Stimulated activated CD4-positive, alpha-beta T cell treated with anti-CD3 and anti-CD28 coated beads, TNF-alpha, amount 100 ng/mL, for 48 hours (primary cell): ENCODE results near the gene LRP1B.
"Not testable (repeated sequence)": the region's sequence is repeated elsewhere in the genome, so short reads cannot be mapped to it uniquely, and the experiment has no call there.

ENCODE experiments used
- DNase-seq, 3 donors: peaks; one replicate each; pipeline ENCODE4 v3.0.0-alpha.2; 2020; ENCODE audit warnings: low read depth in 3 of 3

Gene LRP1B

DNA sequence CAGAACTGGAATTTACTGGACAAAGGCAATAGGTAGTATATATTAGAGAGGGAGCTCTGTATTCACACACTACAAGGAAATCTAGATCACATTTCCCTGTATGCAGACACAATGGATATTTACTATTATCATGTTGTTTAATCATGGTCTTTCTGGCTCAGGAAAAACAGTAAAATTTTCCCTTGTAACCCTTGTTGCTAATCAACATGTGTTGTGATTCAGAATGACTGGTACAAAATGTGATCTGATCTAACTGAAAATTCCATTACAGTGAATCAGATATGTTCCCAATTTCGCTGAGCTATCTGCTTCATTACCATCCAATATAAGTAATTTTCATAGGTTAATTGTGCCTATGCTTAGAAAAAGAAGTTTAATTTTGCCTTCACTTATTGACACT, 1109.7 kb downstream of the LRP1B start:
- no peak for DNase-seq

DNA sequence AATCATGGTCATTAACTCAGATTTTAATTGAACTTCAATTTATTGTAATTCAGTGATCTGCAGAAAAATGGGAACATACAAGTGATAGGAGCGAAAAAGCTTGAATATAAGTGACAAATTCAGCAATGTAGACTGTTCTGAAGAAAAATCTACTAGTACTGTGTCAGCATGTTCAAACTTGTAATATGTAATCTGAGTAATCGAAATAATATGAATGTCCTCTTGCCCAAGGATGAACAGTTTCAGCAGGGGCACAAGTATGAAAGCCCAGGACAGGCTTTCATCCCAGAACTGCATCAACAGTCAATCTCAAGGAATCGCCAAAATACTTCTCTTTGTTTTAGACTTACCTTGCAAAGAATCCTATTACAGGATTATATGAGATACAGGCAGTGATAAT, 1110.5 kb downstream of the LRP1B start:
- DNase-seq, result no peak

DNA sequence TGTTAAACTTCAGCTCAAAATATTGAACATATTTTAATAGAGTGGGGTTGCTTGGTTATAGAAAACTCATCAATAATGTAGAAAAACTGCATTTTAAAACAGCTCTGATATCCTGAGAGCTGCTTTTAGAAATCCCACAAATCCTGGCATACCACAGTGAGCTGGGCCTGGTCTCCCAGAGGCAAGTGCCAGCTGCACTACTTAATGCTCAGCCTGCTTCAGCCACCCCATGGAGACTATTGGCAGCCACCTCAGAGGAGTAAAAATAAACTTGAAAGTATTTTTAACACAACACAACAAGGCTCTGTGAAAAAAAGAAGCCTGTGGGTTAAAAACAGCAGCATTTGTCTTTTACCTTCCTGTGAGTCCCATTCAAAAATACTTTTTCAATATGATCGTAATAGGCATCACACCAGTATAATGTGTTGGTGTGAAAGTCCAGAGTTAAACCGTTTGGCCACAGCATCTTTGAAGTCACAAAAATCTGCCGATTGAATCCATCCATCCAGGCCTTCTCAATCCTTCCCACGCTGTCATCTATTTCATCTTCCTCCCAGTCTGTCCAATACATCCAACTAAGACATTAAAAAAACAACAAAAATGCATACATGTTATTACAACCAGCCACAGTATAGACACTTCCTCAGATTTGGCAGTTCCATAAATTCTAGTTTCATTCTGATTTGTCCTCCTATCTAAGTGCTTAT, 1115.3 kb downstream of the LRP1B start:
- DNase-seq, result no peak

DNA sequence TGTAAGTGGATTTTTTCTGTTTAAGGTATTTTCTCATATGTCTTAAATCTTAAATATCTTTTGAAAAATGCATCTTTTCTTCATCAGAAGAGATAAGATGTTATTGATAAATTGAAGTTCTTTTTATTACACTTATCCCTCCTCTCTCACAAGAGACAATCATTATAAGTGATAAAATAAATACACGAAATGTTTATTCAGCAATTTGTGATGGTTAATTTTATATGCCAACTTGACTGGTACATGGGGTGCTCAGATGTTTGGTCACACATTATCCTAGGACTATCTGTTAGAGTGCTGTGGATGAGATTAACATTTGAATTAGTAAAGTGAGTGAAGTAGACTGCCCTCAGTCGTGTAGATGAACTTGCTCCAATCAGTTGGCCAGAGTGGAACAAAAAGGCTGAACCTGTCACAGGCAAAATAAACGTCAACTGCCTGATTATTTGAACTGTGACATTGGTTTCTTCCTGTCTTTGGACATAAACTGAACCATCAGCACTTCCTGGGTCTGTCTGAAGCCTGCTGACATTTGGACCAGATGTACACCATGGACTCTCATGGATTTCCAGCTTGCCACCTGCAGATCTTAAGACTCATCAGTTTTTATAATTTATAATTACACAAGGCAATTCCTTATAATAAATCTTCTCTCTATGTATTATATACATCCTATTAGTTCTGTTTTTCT, 1126.7 kb downstream of the LRP1B start:
- DNase-seq, result no peak

DNA sequence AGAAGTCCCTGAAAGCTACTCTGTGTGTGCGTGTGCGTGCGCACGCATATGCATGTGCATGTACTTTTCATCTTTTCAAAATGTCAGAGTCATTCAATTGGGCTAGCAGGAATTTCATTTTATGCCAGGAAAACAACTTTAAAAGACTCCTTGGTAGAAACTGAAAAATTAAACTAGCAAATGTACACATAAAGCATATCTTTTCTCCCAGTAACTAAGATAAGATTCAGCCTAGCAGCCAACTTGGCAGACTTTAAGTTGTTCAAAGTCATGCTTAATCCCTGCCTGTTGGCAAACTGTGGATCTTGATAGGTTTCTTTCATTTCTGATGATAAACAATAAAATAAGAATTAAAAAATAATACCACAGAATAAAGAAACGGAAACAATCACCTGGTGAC, 1129.1 kb downstream of the LRP1B start:
- no peak for DNase-seq

DNA sequence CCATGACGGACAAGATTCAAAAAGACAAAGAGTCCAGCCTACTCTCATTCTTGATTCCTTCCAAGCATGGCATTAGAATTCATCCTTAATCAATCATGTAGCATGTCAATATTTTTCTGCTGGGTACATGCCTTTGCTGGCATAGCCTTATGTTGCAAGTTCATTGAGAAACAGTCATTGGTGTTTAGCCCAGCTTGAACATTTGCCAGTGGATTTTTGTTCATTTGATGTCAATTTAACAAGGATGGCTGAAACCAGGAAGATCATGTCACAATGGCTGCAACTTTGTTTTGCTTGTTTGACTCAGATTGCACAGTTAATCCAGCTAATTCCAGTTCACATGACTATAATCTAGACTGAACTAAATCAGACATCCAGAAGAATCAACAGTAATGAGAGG, 1132.2 kb downstream of the LRP1B start:
- DNase-seq, result no peak

DNA sequence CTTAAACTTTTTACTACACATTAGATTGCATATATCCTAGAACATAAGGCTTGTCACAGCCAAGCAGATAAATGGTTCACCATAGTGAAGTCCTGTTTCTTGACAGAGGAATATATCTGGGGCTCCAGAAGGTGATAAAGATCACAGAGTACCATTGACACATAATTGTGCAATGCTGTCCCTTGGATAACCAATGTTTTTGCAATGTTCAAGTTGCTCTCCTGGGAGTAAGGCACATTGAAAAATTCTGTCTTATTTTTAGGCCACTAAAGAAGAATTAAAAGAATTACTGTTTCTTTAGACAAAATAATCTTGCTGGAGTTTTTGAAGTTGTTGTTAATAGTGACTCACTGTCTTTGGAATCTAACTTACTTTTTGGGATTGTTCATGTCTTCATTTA, 1132.8 kb downstream of the LRP1B start:
- DNase-seq, result no peak

DNA sequence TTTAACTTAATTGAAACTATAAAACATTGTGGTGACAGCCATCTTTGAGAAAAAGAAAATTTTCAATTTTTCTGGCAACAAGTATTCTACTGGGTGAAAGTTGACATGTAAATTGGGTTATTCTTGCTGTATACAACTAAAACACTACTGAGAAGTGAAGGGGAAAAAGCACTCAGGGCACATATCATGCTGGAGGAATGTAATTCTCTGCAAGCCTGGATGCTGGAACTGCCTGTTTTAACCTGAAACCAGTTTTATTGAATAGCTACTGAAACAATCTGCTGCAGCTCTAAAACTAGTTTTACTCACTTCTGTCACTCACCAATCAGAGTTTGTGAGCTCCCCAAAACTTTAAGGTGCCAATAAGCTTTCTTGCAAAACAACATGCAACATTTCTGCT, 1136.0 kb downstream of the LRP1B start:
- no peak for DNase-seq

DNA sequence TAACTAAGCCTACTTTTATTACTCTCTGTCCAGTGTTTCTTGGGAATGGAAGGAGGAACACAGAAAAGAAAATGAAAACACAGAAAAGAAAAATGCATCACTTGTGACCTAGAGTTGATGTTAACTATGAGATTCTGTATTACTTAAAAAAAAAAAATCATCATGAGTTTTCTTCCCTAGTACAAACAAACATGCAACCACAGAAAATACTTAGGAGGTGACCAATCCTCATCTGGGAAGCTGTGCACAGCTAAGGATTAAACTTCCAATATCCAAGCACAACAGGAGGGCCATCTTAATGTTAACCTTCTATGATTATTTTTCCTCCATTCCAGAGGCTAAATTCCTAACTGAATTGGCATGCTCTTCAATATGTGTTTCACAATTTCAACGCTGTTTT, 1140.4 kb downstream of the LRP1B start:
- no peak for DNase-seq

DNA sequence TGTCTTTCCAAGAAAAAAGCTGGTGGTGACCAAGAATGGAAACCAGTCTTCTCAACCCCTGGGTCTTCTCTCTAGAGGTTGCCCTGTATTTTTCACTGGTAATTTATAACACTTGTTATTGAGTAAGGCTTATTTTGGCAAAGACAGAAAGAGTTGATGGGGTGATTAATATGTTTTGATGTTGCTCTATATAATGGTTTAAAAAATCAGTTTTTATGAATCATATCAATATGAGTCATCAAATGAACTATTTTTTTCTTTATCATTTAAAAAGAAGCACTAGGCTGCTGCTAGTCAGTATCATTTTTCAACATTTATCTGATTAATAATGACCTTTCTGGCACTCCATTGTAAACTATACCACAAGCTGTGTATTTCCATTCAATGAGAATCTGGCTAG, 1142.2 kb downstream of the LRP1B start:
- no peak for DNase-seq

DNA sequence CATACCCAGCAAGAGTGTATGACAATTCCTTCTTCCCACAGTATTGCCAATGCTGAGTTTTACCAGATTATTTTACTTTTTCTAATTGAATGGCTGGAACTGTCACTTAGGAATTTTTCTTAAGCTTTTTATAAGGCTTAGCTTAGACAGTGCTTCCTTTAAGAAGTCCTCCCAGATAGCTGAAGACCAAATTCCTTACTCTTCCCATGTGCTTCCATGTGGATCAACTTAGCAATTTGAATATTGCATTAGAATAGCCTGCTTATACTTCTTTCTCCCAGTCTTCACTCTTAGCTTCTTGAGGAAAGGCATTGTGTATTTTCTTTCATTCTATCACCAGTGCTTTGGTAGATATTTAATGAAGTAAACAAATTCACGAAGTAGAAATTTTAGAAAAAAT, 1144.4 kb downstream of the LRP1B start:
- DNase-seq, result no peak

DNA sequence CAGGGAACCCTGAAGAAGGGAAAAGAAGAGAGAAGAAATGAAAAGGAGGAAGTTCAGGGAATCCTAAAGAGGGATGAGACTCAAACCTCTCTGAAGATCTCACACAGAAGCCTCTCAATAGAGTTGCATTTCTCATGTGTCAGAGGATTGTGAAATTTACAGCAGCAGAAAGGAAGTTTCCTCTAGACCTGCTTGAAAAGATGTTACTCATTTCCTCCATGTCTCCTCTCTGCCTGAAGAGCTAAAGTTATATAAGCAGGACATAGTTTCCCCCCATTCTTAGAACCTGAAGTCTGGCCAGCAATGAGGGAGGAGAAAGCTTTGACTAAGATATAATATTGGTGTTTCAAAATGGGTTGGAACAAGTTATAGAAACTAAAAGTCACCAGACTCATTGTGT, 1155.6 kb downstream of the LRP1B start:
- DNase-seq, result no peak

DNA sequence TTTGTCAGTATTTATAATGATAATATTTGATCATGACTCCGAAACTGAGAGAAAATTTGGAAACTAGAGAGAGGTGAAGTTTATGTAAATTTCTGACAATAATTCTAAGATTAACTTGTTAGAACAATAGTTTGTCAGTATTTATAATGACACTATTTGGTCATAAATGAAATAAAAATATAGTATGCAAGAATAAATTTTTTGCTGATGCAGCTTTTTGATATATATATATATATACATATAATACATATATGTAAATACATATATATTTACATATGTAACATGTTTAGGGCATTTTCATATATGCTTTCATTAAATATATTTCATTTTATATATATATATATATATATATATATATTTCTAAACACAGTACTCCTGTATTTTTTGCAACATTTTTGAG, 1158.1 kb downstream of the LRP1B start:
- no peak for DNase-seq

DNA sequence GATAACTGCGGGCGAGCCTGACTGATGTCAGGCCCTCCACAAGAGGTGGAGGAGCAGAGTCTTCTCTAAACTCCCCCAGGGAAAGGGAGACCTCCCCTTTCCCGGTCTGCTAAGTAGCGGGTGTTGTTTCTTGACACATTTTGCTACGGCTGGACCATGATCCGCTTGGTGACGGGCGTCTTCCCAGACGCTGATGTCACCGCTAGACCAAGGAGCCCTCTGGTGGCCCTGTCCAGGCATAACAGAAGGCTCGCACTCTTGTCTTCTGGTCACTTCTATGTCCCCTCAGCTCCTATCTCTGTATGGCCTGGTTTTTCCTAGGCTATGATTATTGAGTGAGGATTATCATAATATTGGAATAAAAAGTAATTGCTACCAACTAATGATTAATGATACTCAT, 1166.5 kb downstream of the LRP1B start:
- not testable (repeated sequence) for DNase-seq

DNA sequence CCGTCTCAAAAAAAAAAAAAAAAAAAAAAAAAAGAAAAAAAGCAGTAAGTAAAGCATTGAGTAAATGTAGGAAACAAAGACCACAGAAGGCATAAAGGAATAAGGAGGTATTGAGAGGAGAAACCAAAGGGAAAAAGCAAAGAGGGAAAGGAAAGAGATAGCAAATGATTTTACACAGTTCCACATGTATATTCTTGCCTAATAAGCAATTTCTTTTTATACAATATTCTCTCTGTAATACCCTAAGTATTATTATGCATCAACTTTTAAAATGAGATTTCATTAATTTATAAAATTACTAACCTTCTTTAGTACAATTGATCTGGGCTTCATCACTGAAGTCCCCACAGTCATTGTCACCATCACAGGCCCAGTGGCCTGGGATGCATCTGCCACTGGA, 1180.9 kb downstream of the LRP1B start:
- no peak for DNase-seq

DNA sequence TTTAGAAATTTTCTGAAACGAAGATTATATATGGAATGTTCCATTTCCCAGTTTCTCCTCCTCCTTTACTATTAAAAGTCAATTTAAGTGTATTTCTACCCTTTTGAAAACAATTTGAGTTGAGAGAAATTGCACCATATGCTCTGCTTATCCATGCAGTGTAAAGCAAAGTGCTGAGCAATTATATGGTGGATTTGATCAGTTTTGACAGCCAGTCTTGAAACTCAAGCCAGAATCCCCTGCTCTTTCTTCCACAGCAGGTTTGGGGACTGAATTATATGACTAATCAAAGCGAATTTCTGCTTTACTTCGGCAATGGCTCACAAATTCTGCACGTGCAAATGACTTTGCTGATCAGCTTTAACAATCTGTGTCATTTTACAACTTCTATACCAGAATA, 1183.6 kb downstream of the LRP1B start:
- DNase-seq, result no peak

DNA sequence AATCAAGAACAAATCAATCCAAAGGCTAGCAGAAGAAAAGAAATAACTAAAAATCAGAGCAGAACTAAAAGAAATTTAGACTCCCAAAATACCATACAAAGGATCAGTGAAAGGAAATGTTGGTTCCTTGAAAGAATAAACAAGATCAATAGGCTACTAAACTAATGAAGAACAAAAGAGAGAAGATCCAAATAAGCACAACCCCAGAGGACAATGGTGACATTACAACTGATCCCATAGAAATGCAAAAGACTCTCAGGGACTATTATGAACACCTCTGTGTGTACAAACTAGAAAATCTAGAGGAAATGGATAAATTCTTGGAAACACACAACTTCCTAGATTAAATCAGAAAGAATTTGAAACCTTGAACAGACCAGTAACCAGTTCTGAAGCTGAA, 1186.9 kb downstream of the LRP1B start:
- DNase-seq, result no peak

DNA sequence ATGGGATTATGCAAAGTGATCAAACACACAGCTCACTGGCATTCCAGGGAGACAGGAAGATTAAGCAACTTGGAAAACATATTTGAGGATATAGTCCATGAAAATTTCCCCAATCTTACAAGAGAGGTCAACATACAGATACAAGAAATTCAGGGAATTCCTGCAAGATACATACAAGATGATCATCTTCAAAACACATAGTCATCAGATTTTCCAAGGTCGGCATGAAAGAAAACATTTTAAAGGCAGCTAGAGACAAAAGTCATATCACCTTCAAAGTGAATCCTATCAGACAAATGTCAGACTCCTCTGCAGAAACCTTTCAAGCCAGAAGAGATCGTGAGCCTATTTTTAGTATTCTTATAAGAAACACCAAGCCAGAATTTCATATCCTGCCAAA, 1188.5 kb downstream of the LRP1B start:
- DNase-seq, result no peak

DNA sequence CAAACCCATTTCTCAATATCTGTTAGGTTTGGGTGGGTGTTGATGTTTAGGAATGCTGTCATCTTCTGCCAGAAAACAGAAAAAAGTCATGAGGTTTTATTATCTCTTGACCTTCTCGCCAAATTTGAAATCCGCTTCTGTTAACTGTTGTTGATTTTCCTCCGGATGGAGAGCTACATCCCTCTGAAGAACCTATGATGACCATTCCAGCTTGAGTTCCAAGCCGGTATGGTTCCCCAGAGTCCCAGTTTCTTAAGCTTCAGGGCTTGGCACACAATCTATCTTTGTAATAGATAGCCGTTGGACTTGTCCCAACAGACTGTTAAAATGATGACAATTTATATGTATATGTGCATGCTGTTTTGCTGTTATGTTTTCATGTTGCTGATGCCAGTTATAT, 1201.0 kb downstream of the LRP1B start:
- DNase-seq, result no peak

DNA sequence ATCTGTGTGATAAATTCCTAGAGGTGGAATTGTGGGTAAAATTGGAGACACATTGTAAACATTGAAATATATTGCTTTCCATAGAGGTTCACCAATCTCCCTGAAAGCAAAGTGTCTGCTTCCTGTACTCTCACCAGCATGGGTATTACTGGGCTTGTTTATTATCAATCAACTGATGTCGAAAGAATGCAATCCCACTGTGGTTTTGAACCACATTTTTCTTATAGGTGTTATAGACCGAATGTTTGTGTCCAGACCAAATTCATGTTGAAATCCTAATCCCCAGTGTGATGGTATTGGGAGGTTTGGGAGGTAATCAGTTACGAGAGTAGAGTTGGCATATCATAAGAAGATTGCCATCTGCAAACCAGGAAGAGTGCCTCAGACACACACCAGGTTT, 1212.4 kb downstream of the LRP1B start:
- no peak for DNase-seq

DNA sequence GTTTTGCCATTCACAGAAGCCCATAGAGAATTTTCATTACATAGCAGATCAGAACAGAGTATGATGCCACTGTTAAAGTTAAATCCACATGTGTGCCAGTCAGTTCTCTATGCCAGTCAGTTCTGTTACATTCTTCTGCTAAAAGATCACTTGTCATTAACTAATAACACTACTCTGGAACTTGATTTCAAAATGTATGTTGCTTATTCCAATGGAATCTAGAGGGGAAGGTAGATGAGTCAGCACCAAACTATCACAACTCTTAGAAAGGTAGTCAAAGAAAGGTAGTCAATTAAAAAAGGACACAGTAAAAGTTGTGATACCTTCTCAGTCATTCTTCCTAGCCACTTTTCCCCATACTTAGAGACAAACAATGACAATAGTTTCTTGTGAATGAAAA, 1214.4 kb downstream of the LRP1B start:
- no peak for DNase-seq

DNA sequence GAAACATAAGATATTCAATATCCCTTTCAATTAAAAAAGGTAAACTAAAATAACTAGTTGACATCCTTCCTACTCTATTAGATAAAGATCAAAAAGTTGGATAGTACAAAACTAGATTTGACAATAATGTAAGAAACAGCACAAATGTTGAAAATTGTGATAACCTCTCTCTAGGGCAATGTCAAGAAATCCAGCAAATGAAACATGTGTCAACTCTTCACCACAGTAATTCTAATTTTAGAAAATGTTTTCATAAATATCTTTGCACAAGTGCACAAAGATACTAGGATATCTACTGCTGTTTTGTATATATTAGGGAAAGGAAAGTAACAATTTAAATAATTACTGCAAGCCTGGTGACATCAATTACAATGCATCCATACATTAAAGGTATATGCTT, 1220.1 kb downstream of the LRP1B start:
- no peak for DNase-seq

DNA sequence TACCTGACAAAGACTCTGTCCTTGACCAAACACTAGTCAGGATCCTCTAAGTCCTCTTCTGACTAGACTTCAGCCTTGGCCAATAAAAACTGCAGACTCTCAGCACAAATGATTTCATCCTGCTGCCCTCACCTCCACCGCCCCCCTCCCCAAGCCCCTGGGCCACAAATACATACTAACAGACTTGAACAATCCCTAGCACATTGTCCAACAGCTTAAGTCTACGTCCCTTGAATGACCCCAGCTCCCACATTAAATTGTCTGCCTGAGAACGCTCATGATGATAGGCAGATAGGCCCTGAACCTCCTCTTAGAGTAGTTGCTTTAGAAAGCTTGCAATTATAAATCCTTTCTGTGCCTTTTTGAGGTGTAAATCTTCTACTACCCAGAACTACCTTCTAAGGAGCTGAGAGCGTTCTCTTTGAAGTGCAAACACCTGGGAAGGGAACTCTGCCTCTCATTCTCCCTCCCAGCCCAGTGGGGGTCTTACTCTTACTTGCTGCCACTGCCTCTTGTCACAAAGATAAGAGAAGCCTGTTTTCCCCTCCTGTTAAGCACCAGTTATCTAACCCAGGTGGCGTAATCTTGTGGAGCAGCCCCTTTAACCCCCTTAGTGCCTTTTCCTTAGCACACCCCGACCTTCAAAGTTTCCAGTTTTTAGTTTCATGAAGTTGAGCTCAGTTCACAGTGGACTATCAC, 1225.6 kb downstream of the LRP1B start:
- no peak for DNase-seq
